Astrocyte of the cerebellum (primary cell): ENCODE results near the gene HLA-F.

ENCODE experiments used
- DNase-seq: peaks from one replicate; pipeline ENCODE4 v3.0.0-alpha.2; 2011; ENCODE audit warnings: low read depth
- H3K4me3 ChIP-seq: 2 replicates; pipeline ENCODE4 v1.5.1; 2011; ENCODE audit warnings: mild to moderate bottlenecking, low read depth, low read length, moderate library complexity
- CTCF ChIP-seq: IDR thresholded peaks from 2 replicates; pipeline ENCODE4 v1.5.1; 2012; ENCODE audit warnings: low read length, low read depth, moderate library complexity, mild to moderate bottlenecking; ENCODE audit errors: missing control alignments
- in situ Hi-C: cut with HindIII; loops from 2 replicates; pipeline ENCODE4 v1.10.0; 2017; ENCODE audit warnings: low sequenced_read_pairs

HLA-F gene

DNA sequence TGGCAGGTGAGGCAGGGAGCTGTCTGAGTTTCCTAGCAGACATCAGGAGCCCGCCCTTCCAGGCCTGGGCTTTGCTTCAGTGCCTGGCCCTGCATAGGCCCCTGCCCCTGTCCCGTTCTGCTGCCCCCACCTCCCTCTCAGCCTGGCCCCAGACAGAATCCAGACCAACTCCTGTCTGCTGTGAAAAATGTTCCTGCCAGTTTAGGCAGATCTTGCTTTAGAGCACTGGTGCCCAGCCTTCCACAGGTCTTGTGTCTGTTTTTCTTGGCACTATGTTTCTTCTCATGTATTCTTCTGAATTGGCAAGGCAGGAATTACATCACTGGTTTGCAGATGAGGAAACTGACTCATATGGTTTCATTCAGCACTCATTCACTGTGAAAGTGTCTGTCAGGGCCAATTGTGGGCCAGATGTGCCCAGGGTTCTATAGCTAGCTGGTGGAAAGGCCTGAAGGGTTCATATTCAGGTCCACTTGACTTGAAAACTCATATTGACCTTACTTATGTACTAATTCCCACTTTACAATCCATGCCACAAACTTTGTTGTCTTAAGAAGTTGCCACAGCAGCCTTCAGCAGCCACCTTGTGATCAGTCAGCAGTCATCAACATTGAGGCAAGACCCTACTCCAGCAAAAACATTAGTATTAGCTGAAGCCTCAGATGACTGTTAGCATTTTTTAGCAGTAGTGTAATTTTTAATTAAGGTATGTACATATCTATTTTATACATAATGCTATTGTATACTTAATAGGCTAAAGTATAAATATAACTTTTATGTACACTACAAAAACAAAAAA, 40.5 kb downstream of the HLA-F start:
- H3K4me3 ChIP-seq, result no peak overlapping the region
- no peak for TF ChIP-seq CTCF
- in situ Hi-C loops, result no loop called here
- DNase-seq, result peak; percentile 22

- in situ Hi-C loops, result no loop called here
- H3K4me3 ChIP-seq, result no peak overlapping the region
- TF ChIP-seq CTCF, result no peak
- no peak for DNase-seq
Observed at GRCh38 chr6:29764422-29765196, 41.4 kb downstream of the HLA-F start.

- TF ChIP-seq CTCF, result no peak
- H3K4me3 ChIP-seq, result no peak overlapping the region
- no peak for DNase-seq
- in situ Hi-C loops, result no loop called here
Observed at GRCh38 chr6:29769336-29769735, 46.1 kb downstream of the HLA-F start.

GRCh38 chr6:29770306-29770705, 47.1 kb downstream of the HLA-F start:
- no peak overlapping the region for H3K4me3 ChIP-seq
- no peak for DNase-seq
- in situ Hi-C loops, result no loop called here
- TF ChIP-seq CTCF, result no peak

GRCh38 chr6:29776684-29777083, 53.5 kb downstream of the HLA-F start:
- in situ Hi-C loops, result no loop called here
- H3K4me3 ChIP-seq, result no peak overlapping the region
- TF ChIP-seq CTCF, result no peak
- DNase-seq, result no peak
